ENCODE data around the gene EPDR1.

The EPDR1 gene

GRCh38 chr7:37982423-37982822, 62.0 kb downstream of the EPDR1 start:
- no peak for DNase-seq

- DNase-seq: no peak
Observed at GRCh38 chr7:37984750-37985390, 64.4 kb downstream of the EPDR1 start.

GRCh38 chr7:37986908-37987330, 66.5 kb downstream of the EPDR1 start:
- no peak for DNase-seq

- no peak for DNase-seq
Observed at GRCh38 chr7:37987732-37988131, 67.3 kb downstream of the EPDR1 start.

- DNase-seq: no peak
Observed at GRCh38 chr7:37988721-37989650, 68.5 kb downstream of the EPDR1 start.

- DNase-seq: no peak
Observed at GRCh38 chr7:37990337-37990736, 69.9 kb downstream of the EPDR1 start.

GRCh38 chr7:37993060-37993501, 72.6 kb downstream of the EPDR1 start:
- DNase-seq: no peak

GRCh38 chr7:37999673-38000072, 79.2 kb downstream of the EPDR1 start:
- DNase-seq: no peak

- no peak for DNase-seq
Observed at GRCh38 chr7:38000272-38000671, 79.8 kb downstream of the EPDR1 start.
